ENCODE results near the gene GIGYF1. TPM values are rescaled to one million over a fixed set of nuclear protein-coding genes. Genes with fewer than 3 reads are reported as not detected.

The GIGYF1 gene, protein sequence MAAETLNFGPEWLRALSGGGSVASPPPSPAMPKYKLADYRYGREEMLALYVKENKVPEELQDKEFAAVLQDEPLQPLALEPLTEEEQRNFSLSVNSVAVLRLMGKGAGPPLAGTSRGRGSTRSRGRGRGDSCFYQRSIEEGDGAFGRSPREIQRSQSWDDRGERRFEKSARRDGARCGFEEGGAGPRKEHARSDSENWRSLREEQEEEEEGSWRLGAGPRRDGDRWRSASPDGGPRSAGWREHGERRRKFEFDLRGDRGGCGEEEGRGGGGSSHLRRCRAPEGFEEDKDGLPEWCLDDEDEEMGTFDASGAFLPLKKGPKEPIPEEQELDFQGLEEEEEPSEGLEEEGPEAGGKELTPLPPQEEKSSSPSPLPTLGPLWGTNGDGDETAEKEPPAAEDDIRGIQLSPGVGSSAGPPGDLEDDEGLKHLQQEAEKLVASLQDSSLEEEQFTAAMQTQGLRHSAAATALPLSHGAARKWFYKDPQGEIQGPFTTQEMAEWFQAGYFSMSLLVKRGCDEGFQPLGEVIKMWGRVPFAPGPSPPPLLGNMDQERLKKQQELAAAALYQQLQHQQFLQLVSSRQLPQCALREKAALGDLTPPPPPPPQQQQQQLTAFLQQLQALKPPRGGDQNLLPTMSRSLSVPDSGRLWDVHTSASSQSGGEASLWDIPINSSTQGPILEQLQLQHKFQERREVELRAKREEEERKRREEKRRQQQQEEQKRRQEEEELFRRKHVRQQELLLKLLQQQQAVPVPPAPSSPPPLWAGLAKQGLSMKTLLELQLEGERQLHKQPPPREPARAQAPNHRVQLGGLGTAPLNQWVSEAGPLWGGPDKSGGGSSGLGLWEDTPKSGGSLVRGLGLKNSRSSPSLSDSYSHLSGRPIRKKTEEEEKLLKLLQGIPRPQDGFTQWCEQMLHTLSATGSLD (N-terminal part only)
- total RNA-seq (10 to 100 TPM; 30.8 to 41.6 TPM), polyA plus RNA-seq (10 to 100 TPM; 19.0 to 36.8 TPM)
- long read RNA-seq, donor 1, partial matches to known transcripts, result 5 of 5 reads
- long read RNA-seq, donor 1, other reads (novel, unspliced or antisense), result 0 of 5 reads
- long read RNA-seq, donor 2, result 0 reads
- long read RNA-seq, donor 3, partial matches to known transcripts, result 5 of 5 reads
- long read RNA-seq, donor 3, other reads (novel, unspliced or antisense), result 0 of 5 reads
- long read RNA-seq, donor 4, partial matches to known transcripts, result 56 of 56 reads
- long read RNA-seq, donor 4, other reads (novel, unspliced or antisense), result 0 of 56 reads
- long read RNA-seq, donor 5, partial matches to known transcripts, result 139 of 144 reads
- long read RNA-seq, donor 5, other reads (novel, unspliced or antisense), result 5 of 144 reads

DNA sequence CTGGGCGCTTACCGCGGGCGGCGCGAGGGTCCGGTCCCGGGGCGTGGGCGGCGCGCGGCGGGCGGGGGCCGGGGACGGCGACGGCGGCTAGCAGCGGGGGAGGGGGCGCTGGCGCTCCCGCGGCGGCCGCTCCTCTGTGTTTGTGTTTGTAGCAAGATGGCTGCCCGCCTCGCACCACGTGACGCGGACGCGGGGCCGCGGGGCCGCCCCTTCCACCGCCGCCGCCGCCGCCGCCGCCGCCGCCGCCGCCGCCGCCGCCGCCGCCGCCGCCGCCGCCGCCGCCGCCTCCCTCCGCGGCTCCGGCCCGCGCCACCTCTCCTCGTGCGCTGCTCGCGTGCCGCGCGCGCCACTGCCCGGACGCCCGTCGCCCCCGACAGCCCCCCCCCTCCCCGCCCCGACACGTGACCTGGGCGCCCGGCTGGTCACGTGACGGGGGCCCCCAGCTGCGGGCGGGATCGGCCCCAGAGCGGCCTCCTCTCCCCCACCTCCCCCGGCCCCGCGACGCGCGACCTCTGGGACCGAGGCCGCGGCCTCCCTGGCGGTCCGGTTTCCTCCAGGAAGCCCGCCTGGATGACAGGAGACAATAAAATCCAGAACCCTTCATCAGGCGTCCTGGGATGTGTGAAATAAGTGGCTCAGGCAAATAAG lies at the start of gene GIGYF1:
TSS of gene GIGYF1 (minus strand) at position 153 of the 648 bp plus-strand sequence. CDS start 6,012 bp downstream, outside the sequence.
- Histone ChIP-seq H3K9me3 (ENCODE audit: control insufficient read depth in 4 of 4, insufficient read depth in 3 of 4, low read length in 3 of 4) (no peaks in the 10 kb centered on the region), H3K27ac (ENCODE audit: low read depth in 1 of 2, low read length in 1 of 2) (peak within 1 kb of the TSS; percentile 59 to 92), H3K9ac (ENCODE audit: insufficient read depth in 1 of 2, low read length in 2 of 2) (peak within 1 kb of the TSS in 1 of 2 donors; percentile 74), H3K4me3 (peak within 1 kb of the TSS; percentile 68), H3K36me3 (ENCODE audit: control insufficient read depth in 4 of 4, insufficient read depth in 4 of 4, low read length in 4 of 4) (peaks cover 0 to 2% (median 0%) of the 10 kb centered on the region in 4 donors), H3K4me1 (ENCODE audit: control insufficient read depth in 5 of 5, insufficient read depth in 5 of 5, low read length in 5 of 5) (peaks cover 4 to 22% (median 11%) of the 10 kb centered on the region in 5 donors), H3K27me3 (ENCODE audit: control insufficient read depth in 3 of 3, insufficient read depth in 3 of 3, low read length in 2 of 3) (no peaks in the 10 kb centered on the region)
- no peak for ATAC-seq (ENCODE audit: insufficient read depth, low FRiP score)
- WGBS, 2 donors, result 1% methylated on average over 13 to 77 of the region's 102 CpGs
- TF ChIP-seq, protein P1, sequence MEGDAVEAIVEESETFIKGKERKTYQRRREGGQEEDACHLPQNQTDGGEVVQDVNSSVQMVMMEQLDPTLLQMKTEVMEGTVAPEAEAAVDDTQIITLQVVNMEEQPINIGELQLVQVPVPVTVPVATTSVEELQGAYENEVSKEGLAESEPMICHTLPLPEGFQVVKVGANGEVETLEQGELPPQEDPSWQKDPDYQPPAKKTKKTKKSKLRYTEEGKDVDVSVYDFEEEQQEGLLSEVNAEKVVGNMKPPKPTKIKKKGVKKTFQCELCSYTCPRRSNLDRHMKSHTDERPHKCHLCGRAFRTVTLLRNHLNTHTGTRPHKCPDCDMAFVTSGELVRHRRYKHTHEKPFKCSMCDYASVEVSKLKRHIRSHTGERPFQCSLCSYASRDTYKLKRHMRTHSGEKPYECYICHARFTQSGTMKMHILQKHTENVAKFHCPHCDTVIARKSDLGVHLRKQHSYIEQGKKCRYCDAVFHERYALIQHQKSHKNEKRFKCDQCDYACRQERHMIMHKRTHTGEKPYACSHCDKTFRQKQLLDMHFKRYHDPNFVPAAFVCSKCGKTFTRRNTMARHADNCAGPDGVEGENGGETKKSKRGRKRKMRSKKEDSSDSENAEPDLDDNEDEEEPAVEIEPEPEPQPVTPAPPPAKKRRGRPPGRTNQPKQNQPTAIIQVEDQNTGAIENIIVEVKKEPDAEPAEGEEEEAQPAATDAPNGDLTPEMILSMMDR (IDR thresholded peaks at IDR 0.05; ENCODE audit: control extremely low read depth, extremely low read depth), result no peak
- peak; percentile 67 to 79 (median 78) for DNase-seq

DNA sequence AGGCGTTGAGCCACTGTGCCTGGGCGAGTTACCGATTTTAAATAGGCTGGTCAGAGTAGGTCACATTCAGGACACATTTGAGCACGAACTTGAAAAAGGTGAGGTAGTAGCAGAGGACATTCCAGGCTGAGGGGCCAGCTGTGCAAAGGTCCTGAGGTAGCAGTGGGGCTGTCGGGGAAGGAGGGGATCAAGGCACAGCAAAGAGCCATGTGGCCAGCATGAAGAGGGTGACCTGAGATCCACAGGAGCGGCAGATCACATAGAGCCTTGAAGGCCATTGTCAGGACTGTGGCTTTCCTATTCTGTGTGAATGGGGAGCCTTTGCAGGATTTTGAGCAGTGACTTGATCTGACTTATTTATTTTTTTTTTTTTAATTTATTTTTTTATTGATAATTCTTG lies 45.9 kb upstream of the GIGYF1 start:
- Histone ChIP-seq H3K4me1 (ENCODE audit: control insufficient read depth in 5 of 5, insufficient read depth in 5 of 5, low read length in 5 of 5) (no peaks in the 10 kb centered on the region), H3K9me3 (ENCODE audit: control insufficient read depth in 4 of 4, insufficient read depth in 3 of 4, low read length in 3 of 4) (no peaks in the 10 kb centered on the region), H3K4me3 (no peak overlapping the region), H3K27ac (ENCODE audit: low read depth in 1 of 2, low read length in 1 of 2) (no peak overlapping the region), H3K27me3 (ENCODE audit: control insufficient read depth in 3 of 3, insufficient read depth in 3 of 3, low read length in 2 of 3) (no peaks in the 10 kb centered on the region), H3K9ac (ENCODE audit: insufficient read depth in 1 of 2, low read length in 2 of 2) (no peak overlapping the region), H3K36me3 (ENCODE audit: control insufficient read depth in 4 of 4, insufficient read depth in 4 of 4, low read length in 4 of 4) (no peaks in the 10 kb centered on the region)
- ATAC-seq (ENCODE audit: insufficient read depth, low FRiP score) (no peak), DNase-seq (no peak)
- TF ChIP-seq, protein P1 (IDR thresholded peaks at IDR 0.05; ENCODE audit: control extremely low read depth, extremely low read depth), result no peak
- 93% methylated on average over 6 of the region's 6 CpGs; no CpG with 5 or more reads in 1 of the 2 donors for WGBS, 2 donors

DNA sequence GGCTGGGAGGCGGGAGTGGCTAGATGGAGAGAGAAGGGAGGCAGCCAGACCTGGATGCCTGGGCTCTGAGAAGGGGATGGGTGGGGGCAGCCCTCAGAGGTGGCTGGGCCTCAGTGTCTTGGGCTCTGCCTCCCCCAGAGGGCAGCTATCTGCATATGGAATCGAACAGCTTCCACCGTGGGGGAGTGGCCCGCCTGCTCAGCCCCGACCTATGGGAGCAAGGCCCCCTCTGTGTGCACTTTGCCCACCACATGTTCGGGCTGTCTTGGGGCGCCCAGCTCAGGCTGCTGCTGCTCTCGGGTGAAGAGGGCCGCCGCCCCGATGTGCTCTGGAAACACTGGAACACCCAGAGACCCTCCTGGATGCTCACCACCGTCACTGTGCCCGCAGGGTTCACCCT lies 42.6 kb upstream of the GIGYF1 start:
- Histone ChIP-seq H3K36me3 (ENCODE audit: control insufficient read depth in 4 of 4, insufficient read depth in 4 of 4, low read length in 4 of 4) (no peaks in the 10 kb centered on the region), H3K4me3 (no peak overlapping the region), H3K9me3 (ENCODE audit: control insufficient read depth in 4 of 4, insufficient read depth in 3 of 4, low read length in 3 of 4) (no peaks in the 10 kb centered on the region), H3K27me3 (ENCODE audit: control insufficient read depth in 3 of 3, insufficient read depth in 3 of 3, low read length in 2 of 3) (no peaks in the 10 kb centered on the region), H3K9ac (ENCODE audit: insufficient read depth in 1 of 2, low read length in 2 of 2) (no peak overlapping the region), H3K27ac (ENCODE audit: low read depth in 1 of 2, low read length in 1 of 2) (no peak overlapping the region), H3K4me1 (ENCODE audit: control insufficient read depth in 5 of 5, insufficient read depth in 5 of 5, low read length in 5 of 5) (no peaks in the 10 kb centered on the region)
- DNase-seq (no peak), ATAC-seq (ENCODE audit: insufficient read depth, low FRiP score) (no peak)
- 90% methylated on average over 10 of the region's 13 CpGs; no CpG with 5 or more reads in 1 of the 2 donors for WGBS, 2 donors
- TF ChIP-seq, protein P1 (IDR thresholded peaks at IDR 0.05; ENCODE audit: control extremely low read depth, extremely low read depth), result no peak
